DOHH2 (cell line): ENCODE data around the gene TTLL13.

ENCODE experiments used
- EZH2phosphoT487 ChIP-seq: fragments of 200-600 bp; sonication (generic); IDR thresholded peaks from 2 replicates; pipeline ENCODE4 v1.6.1; 2017; ENCODE audit warnings: borderline replicate concordance, mild to moderate bottlenecking, antibody characterized with exemption, low read length, moderate library complexity, mixed read lengths
- TF ChIP-seq, protein P1 (sequence below): fragments of 200-600 bp; sonication (generic); IDR thresholded peaks from one replicate; pipeline ENCODE4 v1.5.1; 2014; ENCODE audit warnings: antibody characterized with exemption, mild to moderate bottlenecking, low read depth, low read length; ENCODE audit not compliant: poor library complexity, severe bottlenecking

DNA sequence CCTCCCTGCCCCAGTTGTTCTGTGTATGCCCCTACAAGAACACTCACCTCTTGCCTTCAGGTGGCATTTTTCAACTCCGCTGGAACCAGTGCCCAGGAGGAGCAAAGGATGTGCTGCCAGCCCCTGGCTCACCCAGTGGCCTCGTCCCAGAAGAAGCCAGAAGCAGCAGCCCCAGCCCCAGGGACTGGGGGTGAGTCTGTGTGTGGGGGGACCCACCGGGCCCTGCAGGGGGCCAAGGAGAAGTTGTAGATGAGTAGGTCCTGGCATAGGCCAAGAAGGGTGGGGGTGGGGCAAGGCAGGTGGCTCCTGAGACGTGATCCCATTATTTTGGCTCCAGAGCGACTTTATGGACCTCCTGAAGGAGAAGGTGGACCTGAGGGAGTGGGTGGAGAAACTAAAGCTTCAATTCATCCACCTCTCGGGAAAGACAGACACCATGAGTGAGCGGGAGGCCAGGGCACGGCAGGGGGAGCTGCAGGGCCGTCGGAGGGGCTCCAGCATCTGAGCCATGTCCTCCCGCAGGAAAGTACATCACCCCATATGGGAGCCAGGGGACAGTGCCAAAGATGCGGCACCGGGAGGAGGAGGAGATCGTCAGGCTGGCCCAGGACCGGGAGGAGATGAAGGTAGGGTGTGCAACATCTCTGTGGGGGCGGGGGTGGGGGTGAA is 45.4 kb downstream of the TTLL13 start:
- TF ChIP-seq, protein P1, sequence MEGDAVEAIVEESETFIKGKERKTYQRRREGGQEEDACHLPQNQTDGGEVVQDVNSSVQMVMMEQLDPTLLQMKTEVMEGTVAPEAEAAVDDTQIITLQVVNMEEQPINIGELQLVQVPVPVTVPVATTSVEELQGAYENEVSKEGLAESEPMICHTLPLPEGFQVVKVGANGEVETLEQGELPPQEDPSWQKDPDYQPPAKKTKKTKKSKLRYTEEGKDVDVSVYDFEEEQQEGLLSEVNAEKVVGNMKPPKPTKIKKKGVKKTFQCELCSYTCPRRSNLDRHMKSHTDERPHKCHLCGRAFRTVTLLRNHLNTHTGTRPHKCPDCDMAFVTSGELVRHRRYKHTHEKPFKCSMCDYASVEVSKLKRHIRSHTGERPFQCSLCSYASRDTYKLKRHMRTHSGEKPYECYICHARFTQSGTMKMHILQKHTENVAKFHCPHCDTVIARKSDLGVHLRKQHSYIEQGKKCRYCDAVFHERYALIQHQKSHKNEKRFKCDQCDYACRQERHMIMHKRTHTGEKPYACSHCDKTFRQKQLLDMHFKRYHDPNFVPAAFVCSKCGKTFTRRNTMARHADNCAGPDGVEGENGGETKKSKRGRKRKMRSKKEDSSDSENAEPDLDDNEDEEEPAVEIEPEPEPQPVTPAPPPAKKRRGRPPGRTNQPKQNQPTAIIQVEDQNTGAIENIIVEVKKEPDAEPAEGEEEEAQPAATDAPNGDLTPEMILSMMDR = no peak
- no peak for TF ChIP-seq EZH2phosphoT487
